ENCODE results near the gene SNAP25. TPM values are rescaled to one million over a fixed set of nuclear protein-coding genes. Genes with fewer than 3 reads are reported as not detected.

SNAP25 gene
- total RNA-seq, 1 experiment from 2014 or later: 0.39 TPM

GRCh38 chr20:10185741-10186558 is 32.7 kb upstream of the SNAP25 start (continued):
- no peak for TF ChIP-seq POLR2AphosphoS5 (IDR thresholded peaks at IDR 0.05; ENCODE audit: low read depth, low read length)

- Histone ChIP-seq H3K27ac (ENCODE audit: low read depth, low read length) (no peak overlapping the region), H3K9me3 (ENCODE audit: control insufficient read depth in 1 of 2, insufficient read depth in 1 of 2, low read depth in 1 of 2, low read length in 2 of 2) (no peaks in the 10 kb centered on the region), H4K20me1 (ENCODE audit: insufficient read depth) (no peaks in the 10 kb centered on the region), H3K27me3 (ENCODE audit: insufficient read depth, low read length) (no peaks in the 10 kb centered on the region), H3K4me3 (replicated peaks in 1 of 2; ENCODE audit: low read depth in 1 of 2, low read length in 2 of 2) (no peak overlapping the region), H3K9me2 (ENCODE audit: insufficient read depth) (no peaks in the 10 kb centered on the region), H3K36me3 (ENCODE audit: control insufficient read depth in 1 of 2, insufficient read depth in 2 of 2, low read length in 2 of 2) (no peaks in the 10 kb centered on the region), H3K9ac (ENCODE audit: low read length) (no peak overlapping the region), H3K4me2 (ENCODE audit: low read length) (no peak overlapping the region), H3K79me2 (ENCODE audit: insufficient read depth, low read length) (no peaks in the 10 kb centered on the region), H2AFZ (ENCODE audit: low read depth, low read length, poor library complexity, severe bottlenecking) (no peak overlapping the region), H3K4me1 (ENCODE audit: control insufficient read depth in 1 of 2, insufficient read depth in 2 of 2, low read length in 2 of 2) (no peaks in the 10 kb centered on the region)
- ChIA-PET CTCF (interaction anchor here (1.7 kb wide), 1 partner anchor 11 kb away, joined by 5 read pairs; no protein-coding TSS in a partner anchor), RAD21 (ENCODE audit: low non-redundant PET in 1 of 2, low total read pairs in 2 of 2, uncharacterized antibody in 2 of 2, unreplicated experiment in 2 of 2) (no interaction called here), POLR2A (no interaction called here)
- no peak for DNase-seq (ENCODE audit: low read depth, low spot score)
- ATAC-seq: no peak
- no TSS peak for BruUV-seq (replicated peaks)
- no peak for TF ChIP-seq JUND (IDR thresholded peaks at IDR 0.05)
- TF ChIP-seq TCF7L2 (IDR thresholded peaks at IDR 0.05; ENCODE audit: borderline replicate concordance, extremely low read depth, insufficient read depth, insufficient read length): no peak
- TF ChIP-seq EZH2 (IDR thresholded peaks at IDR 0.05): no peak
- TF ChIP-seq EGR1 (IDR thresholded peaks at IDR 0.05; ENCODE audit: low read depth): no peak
- TF ChIP-seq MAX (IDR thresholded peaks at IDR 0.05): no peak
- TF ChIP-seq SP1 (IDR thresholded peaks at IDR 0.05; ENCODE audit: low read depth): no peak
- no peak for TF ChIP-seq SRF (IDR thresholded peaks at IDR 0.05; ENCODE audit: low read depth)
- TF ChIP-seq ELF1 (IDR thresholded peaks at IDR 0.05; ENCODE audit: borderline replicate concordance, low read depth): no peak
- no peak for TF ChIP-seq FOSL1 (IDR thresholded peaks at IDR 0.05; ENCODE audit: low read depth)
- TF ChIP-seq RAD21 (IDR thresholded peaks at IDR 0.05; ENCODE audit: low read depth): no peak
- no peak for TF ChIP-seq CBX3 (IDR thresholded peaks at IDR 0.05; ENCODE audit: low read depth)
- no peak for TF ChIP-seq POLR2AphosphoS5 (IDR thresholded peaks at IDR 0.05; ENCODE audit: low read depth, low read length)
- TF ChIP-seq ZNF274 (IDR thresholded peaks at IDR 0.05; ENCODE audit: low read depth, low read length): no peak
- TF ChIP-seq CTCF (IDR thresholded peaks at IDR 0.05 in 2 of 3, conservative IDR thresholded peaks at IDR 0.05 in 1 of 3; ENCODE audit: borderline replicate concordance in 1 of 3, insufficient read depth in 1 of 3, low read depth in 2 of 3, low read length in 2 of 3): no peak
- intact Hi-C loops (cut with micrococcal nuclease): no loop called here
Observed at GRCh38 chr20:10190456-10190855, 28.2 kb upstream of the SNAP25 start.
